Endometrium (tissue), 2 donors: Measurements from ENCODE around the gene GFRA4.
A peak's percentile ranks its signal among the peaks of the same experiment; 100 is the strongest.

Experiments
- FAIRE-seq: peaks from 2 replicates; lab custom pipeline; 2012; peaks lifted over from hg19 to GRCh38; lab: Jason Lieb, UNC
- donor health status: control.
- donor health status: control.

The GFRA4 gene

DNA sequence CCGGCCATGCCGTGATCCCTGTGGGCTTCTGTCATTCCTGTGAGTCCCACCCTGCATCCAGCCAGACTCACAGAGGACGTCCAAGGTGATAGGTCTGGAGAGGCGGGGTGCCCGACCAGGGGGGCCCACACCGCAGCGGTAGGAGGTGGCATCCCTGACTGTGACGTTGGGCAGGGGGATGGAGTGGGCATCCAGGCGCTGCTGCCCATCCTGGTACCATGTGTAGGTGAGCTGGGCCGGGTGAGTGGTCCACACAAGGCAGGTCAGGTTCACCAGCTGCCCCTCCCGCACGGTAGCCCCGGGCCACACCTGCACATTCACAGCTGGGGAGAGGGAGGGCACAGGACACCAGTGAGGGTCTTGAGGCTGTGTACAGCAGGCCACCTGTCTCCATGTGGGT lies 30.2 kb upstream of the GFRA4 start:
- FAIRE-seq, result no peak

DNA sequence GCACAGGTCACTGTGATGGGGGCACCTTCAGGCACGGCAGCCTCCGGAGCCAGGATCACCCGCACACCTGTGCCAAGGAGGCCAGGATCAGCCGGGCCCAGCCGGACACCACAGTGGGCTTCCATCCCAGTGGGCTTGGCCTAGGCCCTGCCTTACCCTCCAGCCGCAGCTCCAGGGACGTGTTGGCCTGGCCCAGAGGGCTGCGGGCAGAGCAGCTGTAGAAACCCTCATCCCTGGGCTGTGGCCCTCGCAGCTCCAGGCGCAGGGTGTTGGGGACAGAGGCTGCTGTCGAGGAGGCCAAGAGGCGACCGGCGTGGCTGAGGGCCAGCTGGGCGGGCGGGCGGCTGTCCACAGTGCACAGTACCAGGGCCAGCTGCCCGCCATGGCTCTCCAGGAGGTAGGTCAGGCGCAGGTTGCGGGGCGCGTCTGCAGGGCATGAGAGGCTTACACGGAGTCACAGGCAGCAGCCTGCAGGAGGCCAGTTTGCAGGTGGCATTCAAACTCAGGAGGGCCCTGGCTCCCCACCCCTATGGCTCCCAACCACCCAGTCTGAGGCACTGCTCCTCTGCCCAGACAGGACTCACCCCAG lies 29.6 kb upstream of the GFRA4 start:
- no peak for FAIRE-seq

DNA sequence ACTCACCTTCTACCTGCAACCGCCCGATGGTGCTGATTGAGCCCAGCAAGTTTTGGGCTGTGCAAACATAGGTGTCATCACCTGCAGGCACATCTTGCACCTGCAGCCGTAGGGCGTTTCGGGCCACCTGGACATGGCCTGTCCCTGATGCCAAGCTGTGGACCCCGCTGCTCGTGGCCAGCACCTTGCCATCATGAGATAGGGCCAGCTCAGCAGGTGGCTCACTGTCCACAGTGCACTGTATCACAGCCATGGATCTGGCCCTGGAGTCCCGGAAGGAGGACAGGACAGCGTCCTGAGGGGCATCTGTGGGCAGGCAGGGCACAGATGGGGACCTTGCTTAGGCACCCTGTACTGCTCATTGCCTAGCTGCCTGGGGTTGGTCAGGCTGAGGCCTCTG lies 28.7 kb upstream of the GFRA4 start:
- FAIRE-seq, result no peak

DNA sequence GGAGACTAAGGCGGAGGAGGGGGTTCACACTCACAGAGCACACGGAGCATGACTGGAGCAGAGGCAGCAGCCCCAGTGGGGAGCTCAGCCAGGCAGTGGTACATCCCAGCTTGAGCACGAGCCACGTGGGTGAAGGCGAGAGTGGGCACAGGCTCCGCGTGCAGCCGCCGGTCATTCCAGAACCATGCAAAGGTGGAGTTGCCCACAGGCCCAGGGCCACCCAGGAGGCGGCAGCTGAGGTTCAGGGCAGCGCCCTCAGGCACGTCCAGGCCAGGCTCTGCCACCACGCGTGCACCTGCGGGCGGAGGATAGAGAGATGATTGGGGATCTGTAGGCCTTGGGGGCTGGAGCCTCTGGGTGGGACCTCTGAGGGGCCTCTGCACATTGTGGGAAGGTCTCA lies 28.1 kb upstream of the GFRA4 start:
- no peak for FAIRE-seq

DNA sequence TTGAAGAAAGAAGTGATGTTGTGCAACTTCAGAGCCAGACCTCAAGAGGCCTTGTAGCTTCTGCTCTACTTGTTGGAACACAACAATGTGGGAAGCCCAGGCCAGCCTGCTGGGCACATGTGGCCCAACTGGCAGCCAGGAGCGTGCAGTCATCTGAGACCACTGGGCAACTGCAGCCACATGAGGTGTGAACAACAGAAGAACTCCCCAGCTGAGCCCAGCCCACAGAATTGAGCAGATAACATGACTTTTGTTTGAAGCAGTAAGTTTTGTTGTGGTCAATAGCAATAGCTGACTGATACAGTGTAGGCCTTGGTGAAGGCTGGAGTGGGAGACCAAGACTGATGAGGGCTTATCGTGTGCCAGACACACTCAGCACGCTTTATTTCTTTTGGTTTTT lies 27.2 kb upstream of the GFRA4 start:
- FAIRE-seq, result no peak

DNA sequence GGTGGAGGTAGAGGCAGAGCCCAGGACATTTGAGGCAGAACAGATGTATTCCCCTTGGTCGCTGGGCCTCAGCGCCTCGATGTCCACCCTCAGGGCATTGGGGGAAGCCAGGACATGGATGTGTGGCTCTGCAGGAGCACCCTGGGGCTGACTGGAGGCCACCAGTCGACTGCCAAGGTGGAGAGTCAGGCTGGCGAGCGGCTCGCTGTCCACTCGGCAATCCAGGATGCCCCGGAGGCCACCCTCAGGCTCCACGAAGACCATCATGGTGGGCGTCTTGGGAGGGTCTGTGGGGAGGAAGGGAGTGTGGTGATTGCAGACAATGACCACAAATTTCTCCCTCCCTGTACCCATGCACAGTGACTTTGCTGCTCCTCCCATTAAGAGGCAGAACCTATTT lies 26.8 kb upstream of the GFRA4 start:
- FAIRE-seq, result no peak

DNA sequence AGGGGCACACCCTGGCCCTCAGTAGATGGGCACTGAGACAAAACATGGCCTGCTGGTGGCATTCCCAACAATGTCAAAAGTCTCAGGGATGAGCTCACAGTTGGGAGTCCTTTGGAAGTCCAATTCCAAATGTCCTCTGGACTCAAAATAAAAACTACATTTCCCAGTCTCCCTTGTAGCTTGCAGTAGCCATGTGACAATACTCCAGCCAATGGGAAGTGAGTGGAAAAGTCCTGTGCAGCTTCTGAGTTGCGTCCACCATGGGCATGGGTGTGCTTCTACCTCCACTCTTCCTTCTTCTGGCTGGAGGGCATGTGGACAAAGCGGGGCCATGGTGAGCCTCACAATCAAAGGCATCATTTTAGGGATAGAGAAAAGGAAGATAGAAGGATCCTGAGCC lies 24.5 kb upstream of the GFRA4 start:
- FAIRE-seq, result peak; percentile 29

DNA sequence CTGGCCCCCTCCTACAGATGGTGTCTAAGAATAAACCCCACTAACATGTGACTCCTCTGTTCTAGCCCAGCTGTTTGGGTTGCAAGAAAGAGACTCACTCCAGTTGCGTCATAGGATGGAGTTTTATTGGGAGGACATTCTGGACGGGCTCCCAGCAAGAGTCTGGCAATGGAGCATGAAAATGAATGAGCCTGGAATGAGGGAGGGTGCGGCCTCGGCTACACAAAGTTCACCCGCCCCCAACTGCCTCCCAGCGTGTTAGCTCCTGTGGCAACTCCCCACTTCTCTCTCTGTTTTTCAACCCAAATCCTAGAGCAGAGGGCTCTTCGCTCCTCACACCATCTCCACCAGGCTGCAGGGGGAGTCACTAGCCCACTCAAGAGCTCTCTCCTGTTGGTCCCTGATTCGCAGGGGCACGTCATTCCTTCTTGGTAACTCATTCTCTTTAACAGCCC lies 23.7 kb upstream of the GFRA4 start:
- FAIRE-seq, result peak; percentile 95

DNA sequence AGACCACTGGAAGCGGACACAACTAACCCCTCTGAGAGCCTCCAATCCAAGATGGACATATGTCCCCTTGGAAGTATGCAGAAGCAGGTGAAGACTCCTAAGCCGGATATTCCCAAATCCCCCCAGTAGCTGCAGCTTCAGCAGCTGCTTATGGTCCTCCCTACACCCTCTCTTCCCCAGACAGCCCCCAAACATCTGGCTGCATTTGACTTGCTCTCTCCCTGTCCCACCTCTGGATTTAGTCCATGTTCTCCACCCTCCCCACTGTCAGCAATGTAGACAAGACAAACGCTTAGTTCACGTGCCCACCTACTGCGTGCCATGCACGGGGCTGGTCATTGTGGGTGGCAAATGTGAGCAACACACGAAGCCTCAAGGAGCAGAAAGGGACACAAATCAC lies 23.2 kb upstream of the GFRA4 start:
- FAIRE-seq, result no peak

DNA sequence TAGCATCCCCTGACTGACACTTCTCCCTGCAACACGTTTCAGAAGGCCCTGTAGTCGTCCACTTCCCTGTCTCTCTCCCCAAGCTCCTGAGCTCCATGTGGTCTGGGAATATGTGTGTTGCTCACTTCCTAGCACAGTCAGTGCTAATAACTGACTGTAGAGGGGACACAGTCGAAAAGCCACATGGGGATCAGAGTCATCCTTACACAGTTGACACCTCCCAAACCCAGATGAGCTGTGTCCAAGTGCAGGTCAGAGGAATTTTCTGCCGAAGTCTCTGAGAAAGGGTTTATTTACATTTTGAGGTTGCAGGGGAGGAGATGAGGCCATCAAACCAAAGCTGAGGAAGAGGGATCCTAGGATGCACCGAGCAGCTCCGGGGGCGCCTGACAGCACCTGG lies 22.1 kb upstream of the GFRA4 start:
- no peak for FAIRE-seq

DNA sequence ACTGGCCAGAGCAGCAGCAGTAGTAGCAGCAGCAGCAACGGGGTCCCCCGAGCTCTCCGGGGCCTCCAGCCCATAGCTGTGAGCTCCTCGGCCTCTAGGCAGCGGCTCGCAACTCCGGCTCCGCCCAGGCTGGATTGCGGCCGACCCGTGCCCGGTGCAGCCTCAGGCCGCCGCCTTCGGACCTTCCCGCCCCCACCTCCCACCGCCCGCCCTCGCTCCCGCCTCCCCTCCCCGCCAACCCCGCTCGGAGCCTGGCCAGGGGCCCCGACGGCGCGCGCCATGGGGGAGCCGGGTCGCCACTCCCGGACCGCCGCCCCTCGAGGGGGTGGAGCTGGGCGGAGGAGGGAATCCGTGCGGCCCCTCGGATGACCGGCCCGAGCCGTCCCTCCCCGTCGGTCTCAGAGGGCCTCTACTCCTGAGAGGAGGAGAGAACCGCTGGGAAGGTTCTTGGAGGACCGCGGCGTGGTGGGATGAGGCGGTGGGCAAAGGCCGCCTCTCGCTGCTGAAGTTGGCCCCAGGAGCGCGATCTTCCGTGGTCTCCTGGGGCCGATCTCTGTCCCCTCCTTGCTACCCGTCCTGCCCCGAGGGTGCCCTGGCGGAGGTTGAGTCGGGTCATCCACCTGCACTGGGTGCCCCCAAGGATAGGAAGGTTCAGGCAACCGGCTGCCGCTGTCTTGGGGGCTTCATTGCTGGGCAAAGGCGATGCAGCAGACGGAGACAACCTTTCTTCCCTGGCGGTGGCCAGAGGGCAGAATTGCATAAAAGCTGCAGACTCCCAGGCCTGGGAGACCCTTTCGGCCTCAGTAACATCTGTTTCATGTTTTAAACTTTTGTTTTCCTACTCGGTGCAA lies 19.0 kb upstream of the GFRA4 start, which contains the start of gene ADAM33:
TSS of gene ADAM33 (minus strand) at position 80 of the 851 bp plus-strand sequence. CDS start at position 74, 6 bp downstream.
- peak; percentile 33 for FAIRE-seq

DNA sequence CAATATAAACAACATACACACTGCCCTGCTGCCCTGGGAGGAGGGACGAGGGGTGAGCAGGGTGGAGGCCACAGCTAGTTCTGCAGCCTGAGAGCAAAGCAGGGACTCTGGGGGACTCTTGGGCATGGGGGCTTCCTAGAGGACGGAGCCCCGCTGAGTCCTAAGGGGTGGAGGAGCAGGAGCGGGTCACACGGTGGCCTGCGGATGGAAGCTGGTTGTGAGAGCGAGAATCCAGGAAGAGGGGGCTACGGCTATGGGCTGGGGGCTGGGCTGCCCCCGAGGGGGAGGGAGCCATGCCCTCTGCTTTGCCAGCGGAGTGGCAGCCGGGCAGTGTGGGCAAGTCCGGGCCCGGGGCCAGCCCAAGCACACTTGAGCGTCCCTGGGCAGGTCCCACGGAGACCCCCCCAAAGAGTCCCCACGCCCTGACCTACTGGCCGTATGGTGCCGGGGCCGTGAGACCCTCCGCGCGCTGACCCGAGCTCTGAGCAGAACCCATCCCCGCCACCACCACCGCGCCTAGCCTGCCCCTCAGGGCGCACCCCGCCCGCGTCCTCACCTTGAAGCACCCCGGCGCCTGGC lies 18.2 kb upstream of the GFRA4 start:
- FAIRE-seq, result no peak

DNA sequence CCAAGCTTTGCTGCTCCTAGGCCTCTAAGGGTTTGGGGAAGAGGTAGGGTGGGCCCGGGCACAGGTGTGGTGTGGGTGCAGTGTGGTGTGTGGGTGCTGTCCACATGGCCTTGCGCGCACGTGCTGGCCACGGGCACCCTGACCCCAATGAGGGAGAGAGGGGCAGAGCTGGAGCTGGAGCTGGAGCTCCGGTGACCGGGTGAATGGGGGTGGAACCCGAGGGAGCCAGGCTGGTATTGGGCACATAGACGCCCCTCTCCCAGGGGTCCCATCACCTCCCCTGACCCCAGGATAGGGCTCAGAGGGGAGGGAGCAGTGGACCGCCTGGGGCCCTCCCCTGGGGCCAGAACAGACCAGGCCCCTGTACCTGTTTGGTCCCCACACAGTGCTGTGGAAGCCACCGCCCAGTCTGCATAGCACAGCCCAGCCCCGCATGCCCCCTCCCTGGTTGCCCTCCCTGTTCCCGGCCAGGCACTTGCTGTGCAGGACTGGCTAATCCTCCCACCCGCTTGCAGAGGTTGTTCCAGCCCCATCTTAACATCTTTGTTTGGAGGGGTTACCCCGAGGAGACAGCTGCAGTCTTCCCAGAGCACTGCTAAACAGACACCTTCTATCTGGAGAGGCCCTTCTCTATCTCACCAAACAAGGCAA lies 17.6 kb upstream of the GFRA4 start:
- FAIRE-seq, result no peak

DNA sequence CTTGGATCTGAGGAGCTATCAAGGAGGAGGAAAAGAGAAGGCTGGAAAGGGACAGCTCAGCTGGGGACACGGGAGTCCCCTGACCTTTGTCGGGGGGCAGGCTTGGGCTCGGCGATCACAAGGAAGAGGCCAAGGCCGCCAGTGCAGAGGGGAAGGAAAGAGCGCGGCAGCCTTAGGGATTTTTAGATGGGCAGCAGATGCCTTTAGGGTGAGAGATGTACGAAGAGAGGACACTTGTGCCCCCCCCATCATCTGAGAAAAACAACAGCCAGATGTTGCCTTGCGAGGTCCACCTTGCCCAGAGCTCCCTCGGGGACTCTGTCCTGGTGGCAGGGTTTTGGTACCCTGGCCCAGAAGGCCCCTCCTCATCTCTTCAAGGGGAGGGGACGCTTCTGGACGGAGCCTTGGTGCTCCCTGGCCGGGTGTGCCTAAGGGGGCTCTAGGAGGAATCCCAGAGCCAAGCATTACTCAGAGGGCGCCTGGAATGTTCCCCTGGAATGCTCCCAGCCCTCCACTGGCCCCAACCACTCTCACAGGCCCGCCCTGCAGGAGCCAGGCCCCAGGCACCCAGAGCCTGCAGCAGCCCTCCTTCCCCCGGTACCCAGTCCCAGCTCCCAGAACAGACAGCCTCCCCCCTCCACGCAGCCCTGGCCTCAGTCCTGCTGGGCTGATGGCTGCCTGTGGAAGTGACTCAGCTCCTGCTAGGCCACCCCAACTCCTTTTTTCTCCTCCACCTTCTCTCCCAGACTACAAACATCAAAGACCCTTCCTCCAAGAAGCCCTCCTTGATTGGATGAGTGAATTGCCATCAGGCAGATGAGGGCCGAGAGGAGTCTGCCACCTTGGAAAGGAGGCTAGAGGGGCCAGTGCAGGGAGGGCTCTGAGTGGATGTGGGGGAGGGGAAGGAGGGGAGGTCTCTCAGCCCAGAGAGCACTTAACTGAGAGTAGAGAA lies 16.8 kb upstream of the GFRA4 start:
- no peak for FAIRE-seq

DNA sequence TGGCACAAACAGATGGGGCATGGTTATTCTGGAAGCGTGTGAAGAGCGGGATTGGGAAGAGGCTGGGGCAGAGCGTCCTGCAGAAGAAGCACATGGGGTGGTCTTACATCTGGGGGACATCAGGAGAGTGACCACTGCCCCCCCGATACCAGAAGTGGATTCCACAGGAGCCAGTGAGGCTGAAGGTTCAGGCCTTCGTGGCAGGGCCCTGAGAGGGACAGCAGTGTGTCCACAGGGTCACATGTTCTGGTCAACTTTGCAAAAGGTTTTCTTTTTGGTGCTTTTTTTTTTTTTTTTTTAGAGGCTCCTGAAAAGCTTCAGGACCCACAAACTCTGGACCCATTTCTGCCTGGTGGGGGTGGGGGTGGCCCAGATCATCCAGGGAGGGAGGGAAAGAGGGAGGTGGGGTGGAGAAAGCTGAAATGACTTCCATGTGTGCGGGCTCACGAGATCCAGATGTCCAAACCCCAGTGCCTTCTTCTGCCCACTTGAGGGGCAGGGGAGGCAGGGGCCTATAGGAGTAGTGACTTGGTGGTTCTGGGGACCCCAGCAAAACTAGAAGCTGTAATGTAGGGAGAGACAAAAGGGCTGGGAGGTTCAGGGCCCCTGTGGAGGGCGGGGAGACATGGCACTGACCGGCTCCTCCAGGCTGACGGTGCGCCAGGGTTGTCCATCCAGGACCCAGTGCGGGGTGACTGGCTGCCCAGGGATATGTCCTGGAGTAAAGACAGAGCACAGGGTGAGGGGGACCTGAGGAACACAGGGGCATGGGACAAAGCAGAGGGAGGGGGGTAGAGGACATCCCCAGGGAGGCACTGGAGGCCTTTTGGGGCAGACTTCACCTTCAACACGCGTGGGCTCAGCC lies 15.9 kb upstream of the GFRA4 start:
- FAIRE-seq, result no peak

DNA sequence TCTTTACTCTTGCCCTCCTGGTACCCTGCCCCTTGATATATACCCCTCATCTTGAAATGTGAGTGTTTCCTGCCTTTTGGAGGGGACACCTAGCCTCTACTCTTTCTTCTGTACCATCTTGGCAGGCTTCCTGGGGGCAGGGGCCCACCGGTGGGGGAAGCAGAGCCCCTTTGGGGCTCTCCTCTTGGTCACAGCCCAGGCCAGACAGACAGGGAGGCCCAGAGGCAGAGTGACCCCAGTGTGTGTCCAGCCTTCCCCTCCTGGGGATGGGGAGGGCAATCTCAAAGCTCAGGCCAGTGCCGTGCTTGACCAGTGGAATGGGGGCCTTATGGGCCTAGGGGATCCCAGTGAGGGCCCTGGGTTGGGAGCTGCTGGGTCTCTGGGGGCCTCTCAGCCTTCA lies 15.0 kb upstream of the GFRA4 start:
- no peak for FAIRE-seq

DNA sequence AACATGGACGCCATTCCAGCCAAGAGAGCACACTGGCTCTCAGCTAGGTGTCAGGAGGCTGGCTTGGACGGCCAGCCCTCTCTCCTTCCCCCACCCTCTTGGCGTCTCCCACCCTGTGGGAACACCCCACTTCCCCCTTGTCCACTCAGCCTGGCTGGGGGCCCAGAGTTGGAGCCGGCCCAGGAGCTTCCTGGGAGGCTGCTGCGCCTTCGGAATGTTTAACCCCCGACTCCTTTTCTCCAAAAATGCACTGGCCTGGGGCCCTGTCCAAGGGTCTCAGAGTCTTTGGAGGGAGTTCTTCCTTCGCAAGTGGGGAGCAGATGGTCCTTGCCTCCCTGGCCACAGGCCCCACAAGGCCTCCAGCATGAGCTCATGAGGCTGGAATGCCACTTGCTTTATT lies 14.5 kb upstream of the GFRA4 start:
- FAIRE-seq, result peak; percentile 77

DNA sequence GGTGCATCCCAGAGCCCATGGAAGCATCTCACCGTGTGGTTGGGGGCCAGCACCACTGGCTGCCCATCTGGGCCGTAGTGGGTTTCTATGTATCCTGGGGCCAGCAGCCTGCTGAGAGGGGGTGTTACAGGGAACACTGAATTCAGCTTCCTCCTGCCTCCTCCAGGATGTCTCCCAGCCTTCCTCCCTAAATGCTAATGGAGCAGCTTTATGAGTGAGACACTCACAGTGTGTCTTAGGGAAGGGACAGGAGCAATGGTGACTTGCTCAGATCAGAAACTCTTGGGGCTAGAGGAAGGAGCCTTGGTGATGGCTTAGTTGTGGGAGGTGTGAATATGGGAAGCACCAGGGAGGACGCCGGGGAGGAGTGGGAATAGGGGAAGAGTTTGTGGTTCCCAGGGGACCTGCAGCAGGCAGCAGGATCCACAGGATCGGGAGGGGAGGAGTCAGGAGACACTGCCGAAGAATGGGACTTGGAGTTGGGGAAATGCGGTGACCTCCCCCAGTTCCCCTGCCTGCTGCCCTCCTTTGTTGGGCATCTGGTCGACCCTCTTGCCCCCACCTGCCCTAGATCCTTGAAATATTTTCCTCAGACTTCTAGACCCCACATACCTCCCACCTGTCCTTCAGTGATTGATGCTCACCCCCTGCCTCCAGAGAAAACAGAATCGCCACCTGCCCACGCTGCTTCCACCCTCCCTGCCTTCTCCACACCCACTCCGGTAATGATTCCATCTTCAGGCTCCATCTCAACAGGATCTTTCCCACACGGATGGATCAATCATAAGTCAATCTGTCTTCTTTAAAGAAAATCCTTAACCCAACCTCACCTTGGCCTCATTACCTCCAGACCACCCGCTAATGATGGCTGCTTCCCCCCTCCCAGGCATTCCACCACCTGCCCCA lies 12.0 kb upstream of the GFRA4 start:
- no peak for FAIRE-seq

DNA sequence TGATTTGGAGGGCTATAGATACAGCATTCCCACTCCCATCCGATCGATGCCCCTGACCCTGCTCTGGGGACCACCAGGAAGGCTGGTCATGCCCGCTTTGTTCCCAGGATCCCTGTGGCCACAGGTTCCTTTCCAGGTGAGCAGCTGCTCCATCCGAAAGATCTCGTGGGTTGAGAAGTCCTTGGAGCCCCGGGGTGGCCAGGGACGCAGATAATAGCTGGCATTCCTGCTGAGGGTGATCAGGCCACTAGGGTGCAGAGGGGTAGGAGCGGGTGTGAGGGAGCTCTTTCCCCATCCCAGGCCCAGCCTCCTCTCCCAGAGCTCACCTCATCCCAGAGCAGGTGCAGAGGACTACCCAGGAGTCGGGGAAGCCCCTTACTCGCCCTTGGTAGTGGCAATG lies 11.2 kb upstream of the GFRA4 start:
- no peak for FAIRE-seq
